PC-9 (cell line): ENCODE measurements around the gene SLC18A3. TPM values are rescaled to one million over a fixed set of nuclear protein-coding genes. Genes with fewer than 3 reads are reported as not detected.

Experiments
- BruUV-seq: library from RNA; stranded (reverse); fragments of 400-500 nt; replicated peaks from 2 replicates; lab custom pipeline; 2021; lab: Mats Ljungman, UMichigan
- CTCF ChIA-PET: fragments of 300-600 bp; sonication (Branson Sonifier 250); formaldehyde crosslinking; loops from one replicate; lab custom pipeline; 2022; ENCODE audit warnings: antibody characterized with exemption; lab: Charles Lee
- POLR2A ChIA-PET: fragments of 300-600 bp; sonication (Branson Sonifier 250); formaldehyde crosslinking; loops from one replicate; lab custom pipeline; 2022; ENCODE audit warnings: antibody characterized with exemption; ENCODE audit not compliant: unreplicated experiment; lab: Charles Lee
- DNase-seq, 2 experiments: peaks; one replicate each; pipeline versions ENCODE4 v3.0.0 to v3.0.0-alpha.2; 2015 to 2022; ENCODE audit warnings: mixed read lengths in 1 of 2
- H2AFZ ChIP-seq: fragments of 200-600 bp; sonication (generic); 2 replicates; pipeline ENCODE4 v1.8.1; 2017; ENCODE audit warnings: antibody characterized with exemption
- H3F3A ChIP-seq: fragments of 200-600 bp; sonication (generic); 2 replicates; pipeline ENCODE4 v1.8.1; 2017; ENCODE audit warnings: antibody characterized with exemption, mild to moderate bottlenecking, low read depth; ENCODE audit not compliant: insufficient read depth
- H3K27ac ChIP-seq: fragments of 200-600 bp; sonication (generic); 2 replicates; pipeline ENCODE4 v1.6.1; 2016; ENCODE audit warnings: mixed run types
- H3K27me3 ChIP-seq: fragments of 200-600 bp; sonication (generic); 2 replicates; pipeline ENCODE4 v1.6.1; 2016; ENCODE audit warnings: low read depth, mixed run types; ENCODE audit not compliant: insufficient read depth
- H3K36me3 ChIP-seq: fragments of 200-600 bp; sonication (generic); 2 replicates; pipeline ENCODE4 v1.6.1; 2016; ENCODE audit warnings: low read depth, mixed run types
- H3K4me1 ChIP-seq: fragments of 200-600 bp; sonication (generic); replicated peaks from 2 replicates; pipeline ENCODE4 v1.6.1; 2016; ENCODE audit warnings: mixed run types; ENCODE audit not compliant: insufficient read depth
- H3K4me2 ChIP-seq: fragments of 200-600 bp; sonication (generic); 2 replicates; pipeline ENCODE4 v1.6.1; 2017; ENCODE audit warnings: mixed run types
- H3K4me3 ChIP-seq: fragments of 200-600 bp; sonication (generic); 2 replicates; pipeline ENCODE4 v1.6.1; 2016; ENCODE audit warnings: mixed run types
- H3K79me2 ChIP-seq: fragments of 200-600 bp; sonication (generic); 2 replicates; pipeline ENCODE4 v1.6.1; 2017; ENCODE audit warnings: low read depth, mixed run types
- H3K9me2 ChIP-seq: fragments of 200-600 bp; sonication (generic); 2 replicates; pipeline ENCODE4 v1.8.1; 2017; ENCODE audit warnings: mild to moderate bottlenecking; ENCODE audit not compliant: insufficient read depth
- H3K9me3 ChIP-seq: fragments of 200-600 bp; sonication (generic); 2 replicates; pipeline ENCODE4 v1.8.1; 2016; ENCODE audit warnings: low read depth; ENCODE audit not compliant: insufficient read depth
- H4K20me1 ChIP-seq: fragments of 200-600 bp; sonication (generic); 2 replicates; pipeline ENCODE4 v1.8.1; 2017; ENCODE audit not compliant: insufficient read depth
- CTCF ChIP-seq: fragments of 200-600 bp; sonication (generic); conservative IDR thresholded peaks from 2 replicates; pipeline ENCODE4 v1.6.1; 2017; ENCODE audit warnings: mixed run types, antibody characterized with exemption, mild to moderate bottlenecking, moderate library complexity
- EZH2 ChIP-seq: fragments of 200-600 bp; sonication (generic); IDR thresholded peaks from 2 replicates; pipeline ENCODE4 v1.8.0; 2017; ENCODE audit warnings: antibody characterized with exemption, low read depth
- intact Hi-C: fragments of 100-400 bp; cut with micrococcal nuclease; formaldehyde crosslinking; loops from one replicate; pipeline ENCODE4 v1.10.0; 2022; ENCODE audit not compliant: unreplicated experiment
- total RNA-seq: library from RNA; stranded (reverse); gene quantifications from 2 replicates; pipeline ENCODE4 v1.2.3, GENCODE V29; 2021

The SLC18A3 gene
- total RNA-seq, 1 experiment from 2014 or later: not detected

GRCh38 chr10:49611816-49612512 lies 1.9 kb downstream of the SLC18A3 start:
- Histone ChIP-seq H3K4me3 (no peak overlapping the region), H3K4me2 (no peak overlapping the region), H3K9me3 (no peaks in the 10 kb centered on the region), H3K79me2 (no peaks in the 10 kb centered on the region), H3K36me3 (no peaks in the 10 kb centered on the region), H3K27ac (no peak overlapping the region), H4K20me1 (no peaks in the 10 kb centered on the region), H3K9me2 (no peaks in the 10 kb centered on the region), H3K4me1 (no peaks in the 10 kb centered on the region), H3K27me3 (peaks cover 33% of the 10 kb centered on the region), H3F3A (no peaks in the 10 kb centered on the region), H2AFZ (no peak overlapping the region)
- intact Hi-C loops: no loop called here
- no peak for DNase-seq
- no TSS peak for BruUV-seq
- TF ChIP-seq EZH2: no peak
- POLR2A ChIA-PET: no interaction called here
- CTCF ChIA-PET: no interaction called here

- H3K9me2 ChIP-seq: no peaks in the 10 kb centered on the region
- H3K27me3 ChIP-seq: peaks cover 33% of the 10 kb centered on the region
- no peak overlapping the region for H3K27ac ChIP-seq
- H3F3A ChIP-seq: no peaks in the 10 kb centered on the region
- H3K9me3 ChIP-seq: no peaks in the 10 kb centered on the region
- H2AFZ ChIP-seq: no peak overlapping the region
- no peak overlapping the region for H3K4me3 ChIP-seq
- H4K20me1 ChIP-seq: no peaks in the 10 kb centered on the region
- no peaks in the 10 kb centered on the region for H3K79me2 ChIP-seq
- no TSS peak for BruUV-seq
- no peak for DNase-seq
- H3K4me2 ChIP-seq: no peak overlapping the region
- intact Hi-C loops: no loop called here
- ChIA-PET POLR2A (no interaction called here), CTCF (interaction anchor here (0.6 kb wide), 1 partner anchor 44 kb away, joined by 12 read pairs; no protein-coding TSS in a partner anchor)
- no peaks in the 10 kb centered on the region for H3K4me1 ChIP-seq
- H3K36me3 ChIP-seq: no peaks in the 10 kb centered on the region
- TF ChIP-seq EZH2: no peak
- TF ChIP-seq CTCF: no peak
Measured at GRCh38 chr10:49612513-49613164, 2.5 kb downstream of the SLC18A3 start.

- Histone ChIP-seq H3K4me1 (no peaks in the 10 kb centered on the region), H3K36me3 (no peaks in the 10 kb centered on the region), H3K4me3 (no peak overlapping the region), H3K79me2 (no peaks in the 10 kb centered on the region), H3K4me2 (no peak overlapping the region), H3F3A (no peaks in the 10 kb centered on the region), H4K20me1 (no peaks in the 10 kb centered on the region), H3K27me3 (peaks cover 36% of the 10 kb centered on the region), H2AFZ (no peak overlapping the region), H3K9me3 (no peaks in the 10 kb centered on the region), H3K9me2 (no peaks in the 10 kb centered on the region), H3K27ac (no peak overlapping the region)
- no peak for TF ChIP-seq CTCF
- no peak for TF ChIP-seq EZH2
- no TSS peak for BruUV-seq
- CTCF ChIA-PET: interaction anchor here (0.6 kb wide), 1 partner anchor 45 kb away, joined by 12 read pairs; no protein-coding TSS in a partner anchor
- DNase-seq: no peak
- POLR2A ChIA-PET: no interaction called here
- intact Hi-C loops: no loop called here
Measured at GRCh38 chr10:49613165-49613881, 3.2 kb downstream of the SLC18A3 start.
